A549 (cell line): ENCODE results near the gene FOXO3.

Experiments used
- EP300 ChIP-seq, 2 experiments: fragments of >200 bp; sonication (Bioruptor Twin); formaldehyde crosslinking; IDR thresholded peaks; 2 replicates in 1 of 2; 3 replicates in 1 of 2; pipeline ENCODE4 v1.6.1; 2016 to 2017
- HDAC2 ChIP-seq: fragments of 200-600 bp; sonication (generic); IDR thresholded peaks from 2 replicates; pipeline ENCODE4 v1.6.1; 2016
- POLR2A ChIP-seq: IDR thresholded peaks from 2 replicates; pipeline ENCODE4 v1.6.1; 2012; ENCODE audit warnings: mild to moderate bottlenecking, low read length
- TP53 ChIP-seq: fragments of 250-450 bp; sonication (Bioruptor Pico); IDR thresholded peaks from 2 replicates; pipeline ENCODE4 v1.5.0; 2021; ENCODE audit warnings: mild to moderate bottlenecking, moderate library complexity
- TF ChIP-seq, protein P1 (sequence below): fragments of 450-650 bp; IDR thresholded peaks from 2 replicates; pipeline ENCODE4 v1.6.1; 2014; ENCODE audit warnings: antibody characterized with exemption
- TF ChIP-seq, protein P2 (sequence below): fragments of >200 bp; sonication (Bioruptor Twin); formaldehyde crosslinking; IDR thresholded peaks from 2 replicates; pipeline ENCODE4 v1.6.1; 2016
- TF ChIP-seq, protein P3 (sequence below): fragments of >200 bp; sonication (Bioruptor Twin); formaldehyde crosslinking; IDR thresholded peaks from 3 replicates; pipeline ENCODE4 v1.5.1; 2016
- TF ChIP-seq, protein P4 (sequence below): fragments of >200 bp; sonication (Bioruptor Twin); formaldehyde crosslinking; IDR thresholded peaks from 3 replicates; pipeline ENCODE4 v1.6.1; 2016
- TF ChIP-seq, protein P5 (sequence below): IDR thresholded peaks from 2 replicates; pipeline ENCODE4 v1.6.1; 2012

DNA sequence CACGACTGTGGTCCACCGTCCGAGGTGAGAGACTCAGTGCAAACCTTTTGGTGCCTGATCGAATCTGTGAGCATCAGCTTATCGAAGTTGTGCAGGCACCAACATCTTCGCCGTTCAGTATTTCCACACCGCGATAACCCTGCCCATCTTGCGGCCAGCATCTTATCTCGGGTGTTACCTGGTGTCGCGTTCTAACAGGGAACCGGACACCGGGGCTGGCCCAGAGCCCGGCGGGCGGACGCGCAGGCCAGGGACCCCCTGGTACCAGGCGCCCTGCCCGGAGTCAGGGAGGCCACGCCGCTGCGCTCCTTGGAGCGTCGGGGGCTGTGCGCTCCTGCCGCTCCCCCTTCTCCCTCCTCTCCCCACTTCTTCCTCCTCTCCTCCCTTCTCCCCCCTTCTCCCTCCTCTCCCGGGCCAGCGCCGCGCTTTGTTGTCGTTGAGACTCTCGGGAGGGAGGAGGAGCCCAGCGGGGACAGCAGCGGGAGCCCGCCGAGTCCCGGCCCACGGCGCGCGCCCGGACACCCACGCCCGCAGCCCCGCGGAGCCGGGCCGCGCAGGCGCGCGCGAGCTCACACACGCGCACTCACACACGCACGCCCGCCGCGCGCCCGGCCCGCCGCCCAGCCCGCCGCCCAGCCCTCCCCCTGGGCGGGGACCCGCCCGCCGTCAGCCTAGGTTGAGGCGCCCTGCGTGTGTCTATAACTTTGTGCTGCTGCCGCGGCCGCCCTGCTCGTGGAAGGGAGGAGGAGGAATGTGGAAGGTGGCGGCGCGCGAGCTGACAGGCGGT, 1.4 kb upstream of the FOXO3 start:
- TF ChIP-seq, protein P1, sequence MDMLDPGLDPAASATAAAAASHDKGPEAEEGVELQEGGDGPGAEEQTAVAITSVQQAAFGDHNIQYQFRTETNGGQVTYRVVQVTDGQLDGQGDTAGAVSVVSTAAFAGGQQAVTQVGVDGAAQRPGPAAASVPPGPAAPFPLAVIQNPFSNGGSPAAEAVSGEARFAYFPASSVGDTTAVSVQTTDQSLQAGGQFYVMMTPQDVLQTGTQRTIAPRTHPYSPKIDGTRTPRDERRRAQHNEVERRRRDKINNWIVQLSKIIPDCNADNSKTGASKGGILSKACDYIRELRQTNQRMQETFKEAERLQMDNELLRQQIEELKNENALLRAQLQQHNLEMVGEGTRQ: no peak
- TF ChIP-seq, protein P2, sequence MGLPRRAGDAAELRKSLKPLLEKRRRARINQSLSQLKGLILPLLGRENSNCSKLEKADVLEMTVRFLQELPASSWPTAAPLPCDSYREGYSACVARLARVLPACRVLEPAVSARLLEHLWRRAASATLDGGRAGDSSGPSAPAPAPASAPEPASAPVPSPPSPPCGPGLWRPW: no peak
- TF ChIP-seq EP300 (IDR thresholded peaks at IDR 0.05) (no peak), POLR2A (peak; percentile 48), HDAC2 (no peak), TP53 (CRISPR knock-in tag) (no peak)
- TF ChIP-seq, protein P3, sequence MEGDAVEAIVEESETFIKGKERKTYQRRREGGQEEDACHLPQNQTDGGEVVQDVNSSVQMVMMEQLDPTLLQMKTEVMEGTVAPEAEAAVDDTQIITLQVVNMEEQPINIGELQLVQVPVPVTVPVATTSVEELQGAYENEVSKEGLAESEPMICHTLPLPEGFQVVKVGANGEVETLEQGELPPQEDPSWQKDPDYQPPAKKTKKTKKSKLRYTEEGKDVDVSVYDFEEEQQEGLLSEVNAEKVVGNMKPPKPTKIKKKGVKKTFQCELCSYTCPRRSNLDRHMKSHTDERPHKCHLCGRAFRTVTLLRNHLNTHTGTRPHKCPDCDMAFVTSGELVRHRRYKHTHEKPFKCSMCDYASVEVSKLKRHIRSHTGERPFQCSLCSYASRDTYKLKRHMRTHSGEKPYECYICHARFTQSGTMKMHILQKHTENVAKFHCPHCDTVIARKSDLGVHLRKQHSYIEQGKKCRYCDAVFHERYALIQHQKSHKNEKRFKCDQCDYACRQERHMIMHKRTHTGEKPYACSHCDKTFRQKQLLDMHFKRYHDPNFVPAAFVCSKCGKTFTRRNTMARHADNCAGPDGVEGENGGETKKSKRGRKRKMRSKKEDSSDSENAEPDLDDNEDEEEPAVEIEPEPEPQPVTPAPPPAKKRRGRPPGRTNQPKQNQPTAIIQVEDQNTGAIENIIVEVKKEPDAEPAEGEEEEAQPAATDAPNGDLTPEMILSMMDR: no peak
- TF ChIP-seq, protein P4, sequence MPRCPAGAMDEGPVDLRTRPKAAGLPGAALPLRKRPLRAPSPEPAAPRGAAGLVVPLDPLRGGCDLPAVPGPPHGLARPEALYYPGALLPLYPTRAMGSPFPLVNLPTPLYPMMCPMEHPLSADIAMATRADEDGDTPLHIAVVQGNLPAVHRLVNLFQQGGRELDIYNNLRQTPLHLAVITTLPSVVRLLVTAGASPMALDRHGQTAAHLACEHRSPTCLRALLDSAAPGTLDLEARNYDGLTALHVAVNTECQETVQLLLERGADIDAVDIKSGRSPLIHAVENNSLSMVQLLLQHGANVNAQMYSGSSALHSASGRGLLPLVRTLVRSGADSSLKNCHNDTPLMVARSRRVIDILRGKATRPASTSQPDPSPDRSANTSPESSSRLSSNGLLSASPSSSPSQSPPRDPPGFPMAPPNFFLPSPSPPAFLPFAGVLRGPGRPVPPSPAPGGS: 0 out of 3 replicates have a peak, but pooled peaks have one; percentile 36
- TF ChIP-seq, protein P5, sequence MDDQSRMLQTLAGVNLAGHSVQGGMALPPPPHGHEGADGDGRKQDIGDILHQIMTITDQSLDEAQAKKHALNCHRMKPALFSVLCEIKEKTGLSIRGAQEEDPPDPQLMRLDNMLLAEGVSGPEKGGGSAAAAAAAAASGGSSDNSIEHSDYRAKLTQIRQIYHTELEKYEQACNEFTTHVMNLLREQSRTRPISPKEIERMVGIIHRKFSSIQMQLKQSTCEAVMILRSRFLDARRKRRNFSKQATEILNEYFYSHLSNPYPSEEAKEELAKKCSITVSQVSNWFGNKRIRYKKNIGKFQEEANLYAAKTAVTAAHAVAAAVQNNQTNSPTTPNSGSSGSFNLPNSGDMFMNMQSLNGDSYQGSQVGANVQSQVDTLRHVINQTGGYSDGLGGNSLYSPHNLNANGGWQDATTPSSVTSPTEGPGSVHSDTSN: no peak
